GM18867 (cell line): Measurements from ENCODE around the gene SLC35E3.
"Not testable (repeated sequence)": the region's sequence is repeated elsewhere in the genome, so short reads cannot be mapped to it uniquely, and the experiment has no call there.

Experiments
- ATAC-seq: cut with Tn5 transposase; IDR thresholded peaks from one replicate; pipeline ENCODE4 v1.9.1; 2021; ENCODE audit warnings: mild to moderate bottlenecking, moderate library complexity; ENCODE audit not compliant: unreplicated experiment

Gene SLC35E3

DNA sequence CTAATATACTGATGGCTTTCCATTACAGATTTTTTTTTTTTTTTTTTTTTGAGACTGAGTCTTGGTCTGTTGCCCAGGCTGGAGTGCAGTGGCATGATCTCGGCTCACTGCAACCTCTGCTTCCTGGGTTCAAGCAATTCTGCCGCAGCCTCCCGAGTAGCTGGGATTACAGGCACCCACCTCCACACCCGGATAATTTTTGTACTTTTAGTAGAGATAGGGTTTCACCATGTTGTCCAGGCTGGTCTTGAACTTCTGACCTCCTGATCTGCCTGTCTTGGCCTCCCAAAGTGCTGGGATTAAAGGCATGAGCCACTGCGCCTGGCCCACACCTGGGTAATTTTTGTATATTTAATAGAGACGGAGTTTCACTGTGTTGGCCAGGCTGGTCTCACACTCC, 65.6 kb downstream of the SLC35E3 start:
- ATAC-seq, result not testable (repeated sequence)

DNA sequence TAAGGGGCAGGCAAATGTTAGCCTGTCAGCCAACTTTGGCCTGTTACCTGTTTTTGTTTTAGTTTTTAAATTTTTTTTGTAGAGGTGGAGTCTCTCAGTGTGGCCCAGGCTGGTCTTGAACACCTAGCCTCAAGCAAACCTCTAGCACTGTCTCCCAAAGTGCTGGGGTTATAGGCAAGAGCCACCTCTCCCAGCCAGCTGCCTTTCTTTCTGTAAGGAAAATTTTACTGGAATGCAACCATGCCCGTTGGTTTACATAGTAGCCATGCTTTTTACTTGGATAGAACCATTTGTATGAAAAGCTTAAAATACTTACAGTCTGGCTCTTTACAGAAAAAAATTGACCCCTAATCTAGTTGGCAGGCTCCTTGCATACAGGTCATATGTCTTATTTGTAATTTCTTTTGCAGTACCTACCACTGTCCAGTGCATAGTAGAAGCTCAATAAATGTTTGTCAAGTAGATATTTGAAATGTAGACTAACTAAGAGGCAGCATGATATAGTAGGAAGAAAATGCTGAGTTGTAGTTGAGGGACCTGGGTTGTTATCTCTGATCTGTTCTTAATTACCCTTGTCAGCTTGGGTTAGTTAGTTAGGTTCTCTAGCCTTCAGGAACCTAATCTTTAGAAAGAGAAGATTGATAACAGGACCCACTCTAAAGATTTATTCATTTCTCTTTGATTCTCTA, 66.7 kb downstream of the SLC35E3 start:
- ATAC-seq, result no peak

DNA sequence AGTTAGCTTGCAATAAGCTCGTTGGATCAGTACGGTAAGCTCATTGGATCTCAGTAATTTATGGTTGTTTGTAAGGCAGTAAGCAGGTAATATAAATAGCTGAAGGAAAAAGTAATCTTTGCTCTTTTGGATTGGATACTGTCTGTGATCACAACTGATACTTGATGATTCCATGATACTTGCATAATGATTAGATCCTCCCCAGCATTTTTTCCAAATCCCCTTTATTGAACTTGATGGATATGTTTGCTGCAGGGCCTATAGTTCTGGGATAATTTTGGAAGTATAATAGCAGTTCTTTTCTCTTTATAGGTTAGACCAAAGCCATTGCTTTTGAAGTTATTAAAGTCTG, 67.2 kb downstream of the SLC35E3 start:
- no peak for ATAC-seq

DNA sequence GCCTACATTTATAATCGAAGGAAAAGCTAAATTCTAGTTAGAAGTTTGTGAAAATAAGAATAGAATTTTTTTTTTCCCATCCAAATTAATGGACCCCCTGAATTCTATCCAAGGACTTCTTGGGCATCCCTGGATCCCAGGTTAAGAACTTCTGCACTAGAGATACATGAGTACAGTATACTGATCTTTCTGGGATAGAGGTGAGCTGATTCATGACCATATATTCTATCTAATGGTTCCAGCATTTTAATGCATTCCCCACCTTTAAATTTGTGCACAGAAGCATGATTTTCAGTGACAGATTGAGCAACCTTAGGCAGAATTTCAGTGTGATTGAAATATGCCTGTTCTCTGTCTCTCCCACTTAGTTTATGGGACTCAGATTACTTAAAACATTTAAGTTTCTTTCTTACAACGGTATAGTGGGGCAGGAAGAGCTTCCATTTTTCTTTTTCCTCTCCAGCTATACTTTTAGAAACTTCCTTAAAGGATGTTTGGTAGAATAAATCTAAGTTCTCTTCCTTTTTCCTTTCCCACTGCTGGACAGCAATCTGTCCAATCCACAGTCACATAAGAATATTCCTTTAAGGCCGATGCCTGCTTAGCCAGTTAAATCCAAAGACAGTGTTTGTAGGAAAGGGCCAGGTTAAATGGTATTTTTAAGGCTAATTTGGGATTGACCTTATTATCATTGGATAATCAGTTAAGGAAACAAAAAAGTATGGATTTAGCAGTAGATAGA, 68.7 kb downstream of the SLC35E3 start:
- ATAC-seq, result no peak

DNA sequence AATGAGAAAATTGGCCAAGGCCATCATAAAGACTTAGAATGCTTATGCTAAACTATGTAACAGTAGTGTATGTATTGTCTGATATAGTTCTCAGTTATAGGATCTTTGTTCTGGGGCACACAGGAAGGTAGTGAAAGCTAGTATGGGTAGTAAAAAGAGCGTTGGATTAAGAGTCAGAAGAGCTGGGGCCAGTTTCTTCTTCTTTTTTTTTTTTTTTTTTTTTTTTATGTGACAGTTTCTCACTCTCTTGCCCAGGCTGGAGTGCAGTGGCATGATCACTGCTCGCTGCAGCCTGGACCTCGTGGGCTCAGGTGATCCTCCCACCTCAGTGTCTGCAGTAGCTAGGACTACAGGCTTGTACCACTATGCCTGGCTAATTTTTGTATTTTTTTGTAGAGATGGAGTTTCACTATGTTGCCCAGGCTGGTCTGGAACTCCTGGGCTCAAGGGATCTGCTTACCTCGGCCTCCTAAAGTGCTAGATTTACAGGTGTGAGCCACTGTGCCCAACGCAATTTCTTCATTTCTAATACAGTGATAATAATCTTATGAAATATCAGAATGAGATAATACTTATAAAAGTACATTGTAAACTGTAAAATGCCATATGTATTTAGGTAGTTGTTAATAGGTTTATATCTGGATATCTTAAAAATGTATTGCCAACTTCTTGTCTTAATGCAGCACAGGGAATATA, 69.4 kb downstream of the SLC35E3 start:
- no peak for ATAC-seq

DNA sequence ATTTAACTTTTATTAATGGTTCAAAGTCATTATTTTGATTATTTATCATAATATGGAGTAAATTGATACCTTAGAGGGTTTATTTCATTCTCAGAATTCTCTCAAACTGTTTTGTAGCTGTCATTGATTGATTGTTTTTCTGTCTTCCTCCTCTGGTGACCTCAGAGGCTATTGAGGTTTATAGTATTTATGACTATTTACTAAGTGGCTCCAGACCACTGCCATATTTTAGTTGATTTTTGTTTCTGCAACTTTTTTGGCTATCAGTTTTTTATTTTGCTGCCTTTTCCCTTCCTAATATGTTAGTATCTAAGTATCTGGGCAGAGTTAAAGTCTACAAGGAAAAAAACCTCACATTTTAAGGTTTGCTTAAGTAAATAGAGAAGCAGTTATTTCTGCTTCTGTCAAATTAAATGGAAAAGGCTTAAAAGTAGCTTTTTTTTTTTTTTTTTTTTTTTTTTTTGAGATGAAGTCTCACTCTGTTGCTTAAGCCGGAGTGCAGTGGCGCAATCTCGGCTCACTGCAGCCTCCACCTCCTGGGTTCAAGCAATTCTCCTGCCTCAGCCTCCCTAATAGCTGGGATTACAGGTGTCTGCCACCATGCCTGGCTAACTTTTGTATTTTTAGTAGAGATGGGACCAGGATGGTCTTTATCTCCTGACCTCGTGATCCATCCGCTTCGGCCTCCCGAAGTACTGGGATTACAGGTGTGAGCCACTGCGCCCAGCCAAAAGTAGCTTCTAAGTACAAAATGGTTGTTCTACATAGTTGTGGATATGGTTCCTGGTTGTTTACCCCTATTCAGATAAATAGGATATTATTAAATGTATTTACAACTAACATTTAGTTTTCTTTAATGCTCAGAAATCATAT, 70.2 kb downstream of the SLC35E3 start:
- no peak for ATAC-seq

DNA sequence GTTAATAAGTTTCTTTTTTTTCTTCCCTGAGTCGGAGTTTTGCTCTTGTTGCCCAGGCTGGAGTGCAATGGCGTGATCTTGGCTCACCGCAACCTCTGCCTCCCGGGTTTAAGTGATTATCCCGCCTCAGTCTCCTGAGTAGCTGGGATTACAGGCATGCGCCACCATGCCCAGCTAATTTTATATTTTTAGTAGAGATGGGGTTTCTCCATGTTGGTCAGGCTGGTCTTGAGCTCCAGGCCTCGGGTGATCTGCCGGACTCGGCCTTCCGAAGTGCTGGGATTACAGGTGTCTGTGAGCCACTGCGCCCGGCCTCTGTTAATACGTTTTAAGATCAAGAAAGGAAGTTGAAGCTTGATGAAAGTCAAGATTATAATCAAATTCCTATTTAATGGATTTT, 73.5 kb downstream of the SLC35E3 start:
- ATAC-seq, result not testable (repeated sequence)

DNA sequence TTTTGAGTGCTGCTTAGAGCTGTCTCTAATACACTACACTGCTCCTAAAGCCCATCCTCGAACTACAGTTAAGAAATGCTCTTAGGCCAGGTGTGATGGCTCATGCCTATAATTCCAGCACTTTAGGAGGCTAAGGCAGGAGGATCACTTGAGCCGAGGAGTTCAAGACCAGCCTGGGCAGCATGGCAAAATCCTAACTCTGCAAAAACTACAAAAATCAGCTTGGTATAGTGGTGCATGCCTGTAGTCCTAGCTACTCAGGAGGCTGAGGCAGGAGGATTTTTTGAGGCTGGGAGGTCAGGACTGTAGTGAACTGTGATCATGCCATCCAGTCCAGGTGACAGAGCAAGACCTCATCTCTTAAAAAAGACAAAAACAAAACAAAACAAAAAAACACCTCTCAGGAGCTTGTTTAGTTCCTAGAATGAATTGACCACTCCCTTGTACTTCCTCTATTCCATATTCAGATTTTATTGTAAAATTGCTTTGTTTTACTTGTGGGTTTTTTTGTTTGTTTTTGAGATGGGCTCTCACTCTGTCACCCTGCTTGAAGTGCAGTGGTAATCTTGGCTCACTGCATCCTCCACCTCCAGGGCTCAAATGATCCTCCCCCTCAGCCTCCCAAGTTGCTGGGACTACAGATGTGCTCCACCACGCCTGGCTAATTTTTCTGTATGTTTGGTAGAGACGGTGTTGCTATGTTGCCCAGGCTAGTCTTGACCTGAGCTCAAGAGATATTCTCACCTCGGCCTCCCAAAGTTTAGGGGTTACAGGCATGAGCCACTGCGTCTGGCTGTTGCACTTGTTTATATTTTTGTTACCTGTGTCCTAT, 75.6 kb downstream of the SLC35E3 start:
- ATAC-seq, result no peak

DNA sequence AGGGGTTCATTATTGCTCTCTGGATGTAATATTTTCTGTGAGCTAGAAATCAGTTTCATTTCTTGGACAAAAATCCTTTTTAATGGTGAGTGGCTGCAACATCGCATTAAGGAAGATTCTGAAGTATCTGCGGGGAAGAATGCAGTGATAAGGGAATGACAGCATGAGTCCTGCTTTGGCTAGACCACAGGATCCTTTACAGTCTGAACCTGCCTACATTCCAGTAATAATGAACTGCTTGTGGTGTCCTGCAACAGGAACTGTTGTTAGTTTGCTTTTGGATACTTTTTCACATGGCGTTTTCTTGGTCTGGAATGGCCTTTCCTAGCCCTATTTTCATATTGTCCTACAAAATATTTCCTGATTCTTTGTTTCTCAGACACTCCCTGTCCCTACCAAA, 77.7 kb downstream of the SLC35E3 start:
- no peak for ATAC-seq

DNA sequence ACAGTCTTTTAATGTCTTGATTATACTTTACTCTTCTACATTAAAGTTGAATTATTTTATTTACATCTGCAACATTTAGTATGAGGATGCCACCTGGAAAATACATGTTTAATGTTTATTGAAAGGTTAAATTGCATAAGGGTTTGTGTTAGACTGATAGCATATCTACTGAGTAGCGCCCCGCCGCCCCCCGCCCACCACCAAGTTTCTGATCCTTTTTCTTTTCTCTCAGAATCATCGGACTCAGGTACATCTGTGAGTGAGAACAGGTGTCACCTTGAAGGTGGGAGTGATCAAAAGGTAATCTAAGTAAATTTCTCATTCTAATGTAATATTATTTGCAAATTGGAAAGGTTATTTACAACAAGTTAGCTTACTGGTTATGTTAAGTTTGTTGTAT, 78.2 kb downstream of the SLC35E3 start:
- no peak for ATAC-seq

DNA sequence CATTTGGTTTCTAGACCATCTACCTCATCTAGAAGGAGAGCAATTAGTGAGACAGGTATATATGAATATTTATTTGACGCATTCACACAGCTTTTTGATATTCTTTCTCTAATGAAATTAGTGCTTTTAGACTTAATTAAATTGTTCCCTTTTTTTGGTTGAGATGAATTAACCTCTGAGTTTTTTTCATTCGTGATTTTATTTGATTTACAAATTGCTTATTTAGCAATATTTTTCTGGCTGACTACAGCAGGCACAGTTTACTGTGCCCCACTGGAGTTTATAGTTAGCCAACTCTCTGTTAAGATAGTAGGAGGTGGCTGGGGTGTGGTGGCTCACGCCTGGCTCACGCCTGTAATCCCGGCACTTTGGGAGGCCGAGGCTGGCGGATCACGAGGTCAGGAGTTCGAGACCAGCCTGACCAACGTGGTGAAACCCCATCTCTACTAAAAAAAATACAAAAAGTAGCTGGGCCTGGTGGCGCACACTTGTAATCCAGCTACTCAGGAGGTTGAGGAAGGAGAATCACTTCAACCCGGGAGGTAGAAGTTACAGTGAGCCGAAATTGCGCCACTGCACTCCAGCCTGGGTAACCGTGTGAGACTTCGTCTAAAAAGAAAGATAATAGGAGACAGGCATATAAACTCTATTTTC, 78.7 kb downstream of the SLC35E3 start:
- ATAC-seq, result no peak

DNA sequence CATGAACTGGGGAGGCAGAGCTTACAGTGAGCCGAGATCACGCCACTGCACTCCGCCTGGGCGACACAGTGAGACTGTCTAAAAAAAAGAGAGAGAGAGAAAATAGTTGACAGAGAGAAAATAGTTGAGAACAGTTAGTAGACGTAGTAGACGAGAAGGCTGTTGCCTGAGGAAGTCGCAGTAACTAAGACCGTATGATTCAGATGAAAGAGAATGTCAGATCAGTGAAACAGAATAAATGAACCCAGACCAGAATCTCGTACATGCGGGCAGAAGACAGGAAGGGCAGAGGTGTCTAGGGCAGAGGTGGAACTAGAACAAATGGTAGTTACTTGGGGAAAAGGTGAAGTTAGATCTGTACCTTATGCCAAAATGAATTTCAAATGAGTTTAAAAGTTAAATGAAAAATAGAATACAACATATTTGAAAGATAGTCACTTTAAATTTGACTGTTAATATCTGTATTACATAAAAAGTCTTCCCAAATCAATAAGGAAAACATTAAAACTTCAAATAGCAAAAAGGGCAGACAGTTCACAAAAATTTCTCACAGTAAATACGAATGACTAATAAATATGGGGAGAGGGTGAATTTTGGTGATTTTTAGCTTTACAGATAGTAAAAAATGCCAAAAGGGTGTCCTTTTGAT, 79.7 kb downstream of the SLC35E3 start:
- no peak for ATAC-seq

DNA sequence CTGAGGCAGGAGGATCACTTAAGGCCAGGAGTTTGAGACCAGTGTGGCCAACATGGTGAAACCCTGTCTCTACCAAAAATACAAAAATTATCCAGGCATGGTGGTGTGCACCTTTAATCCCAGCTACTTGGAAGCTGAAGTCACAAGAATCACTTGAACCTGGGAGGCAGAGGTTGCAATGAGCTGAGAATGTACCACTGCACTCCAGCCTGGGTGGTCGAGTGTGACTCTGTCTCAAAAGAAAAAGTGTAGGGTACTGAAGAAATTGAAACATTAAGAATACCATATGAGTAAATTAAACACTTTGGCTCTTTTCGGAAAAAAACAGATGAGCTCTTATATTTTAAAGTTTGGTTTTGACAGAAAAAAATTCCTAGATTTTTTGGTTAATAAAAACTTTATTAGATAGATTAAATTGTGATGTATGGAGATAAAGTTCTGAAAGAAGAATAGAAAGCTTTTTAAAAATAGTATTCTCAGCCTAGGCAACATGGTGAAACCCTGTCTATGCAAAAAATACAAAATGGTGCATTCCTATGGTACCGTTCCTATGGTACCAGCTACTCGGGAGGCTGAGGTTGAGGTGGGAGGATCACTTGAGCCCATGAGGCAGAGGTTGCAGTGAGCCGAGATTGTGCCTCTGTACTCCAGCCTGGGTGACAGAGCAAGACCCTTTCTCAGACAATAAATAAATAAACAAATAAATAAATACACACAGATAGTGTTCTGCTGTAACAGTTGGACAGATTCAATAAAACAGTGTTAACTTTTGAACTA, 82.1 kb downstream of the SLC35E3 start:
- ATAC-seq, result no peak

DNA sequence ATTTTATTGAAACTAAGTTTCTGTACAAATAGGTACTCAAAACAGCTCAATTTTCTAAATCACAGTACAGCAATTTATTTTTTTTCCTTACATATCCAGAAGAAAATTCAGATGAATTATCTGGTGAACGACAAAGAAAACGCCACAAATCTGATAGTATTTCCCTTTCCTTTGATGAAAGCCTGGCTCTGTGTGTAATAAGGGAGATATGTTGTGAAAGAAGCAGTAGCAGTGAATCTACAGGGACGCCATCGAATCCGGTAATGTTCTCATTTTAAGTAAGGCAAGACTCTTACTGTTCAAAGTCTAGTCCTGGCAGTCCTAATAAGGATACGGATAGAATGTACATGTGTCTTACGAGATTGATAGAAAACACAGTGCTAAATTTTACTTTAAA, 82.7 kb downstream of the SLC35E3 start:
- no peak for ATAC-seq
